ENCODE results near the gene DCANP1. TPM values are rescaled to one million over a fixed set of nuclear protein-coding genes. Genes with fewer than 3 reads are reported as not detected.

Gene DCANP1
- total and polyA plus RNA-seq, 10 of the 15 experiments (the other 5 are each of a cell fraction or from before 2014, with no cell fraction given), result 0.01 TPM; not detected in 9

DNA sequence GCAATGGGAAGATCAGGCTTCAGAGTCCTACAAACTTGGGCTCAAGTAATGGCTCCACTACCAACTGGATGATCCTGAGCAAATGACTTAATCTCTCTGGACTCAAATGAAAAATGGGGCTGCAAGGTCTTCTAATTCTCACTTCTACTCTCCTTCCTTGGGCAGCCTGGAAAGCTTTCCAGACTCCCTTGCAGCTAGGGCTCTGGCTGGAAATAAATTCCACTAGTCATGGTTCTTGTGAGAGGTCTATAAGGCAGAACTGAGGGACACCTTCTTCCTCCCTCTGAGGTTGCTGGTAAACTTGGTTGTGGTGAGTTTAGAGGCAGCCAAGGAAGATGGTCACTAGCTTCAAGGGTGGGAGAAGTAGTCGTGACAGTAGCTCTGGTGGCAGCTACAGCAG, 18.6 kb downstream of the DCANP1 start:
- no peak for FAIRE-seq
- ChIA-PET SMC1A (ENCODE audit: uncharacterized antibody, unreplicated experiment) (no interaction called here), POLR2A (no interaction called here), RAD21 (ENCODE audit: unreplicated experiment) (no interaction called here), CTCF (interaction anchor here (1.0 to 1.8 kb wide), 2 partner anchors 27 to 29 kb away, joined by 3 to 4 read pairs; no protein-coding TSS in a partner anchor)
- DNase-seq (ENCODE audit: low read depth, low spot score), result no peak
- H4K20me1 ChIP-seq (ENCODE audit: control insufficient read depth, insufficient read depth), result no peaks in the 10 kb centered on the region
- no peak for ATAC-seq
- H3K9ac ChIP-seq (ENCODE audit: control insufficient read depth, insufficient read depth, low read length), result no peak overlapping the region
- in situ Hi-C loops (cut with MboI), result no loop called here
- no peaks in the 10 kb centered on the region for H3K4me1 ChIP-seq (ENCODE audit: control insufficient read depth, insufficient read depth, low read length)
- 21% methylated on average over 1 of the region's 1 CpG for WGBS (ENCODE audit: insufficient coverage, insufficient replicate concordance, low lambda C conversion rate, missing lambda C conversion rate)
- no peaks in the 10 kb centered on the region for H3K79me2 ChIP-seq (ENCODE audit: control insufficient read depth, insufficient read depth, low read length)
- no peaks in the 10 kb centered on the region; a peak in 1 of 4 replicates for H3K27me3 ChIP-seq (replicated peaks in 1 of 2; ENCODE audit: control insufficient read depth in 2 of 2, insufficient read depth in 2 of 2, low read length in 1 of 2)
- H3K4me3 ChIP-seq, result no peak overlapping the region
- H3K36me3 ChIP-seq (ENCODE audit: control insufficient read depth in 2 of 2, insufficient read depth in 2 of 2, low read length in 1 of 2), result no peaks in the 10 kb centered on the region
- no peak overlapping the region for H3K4me2 ChIP-seq (ENCODE audit: control insufficient read depth, insufficient read depth)
- intact Hi-C loops (cut with micrococcal nuclease; ENCODE audit: unreplicated experiment), result no loop called here
- no peak overlapping the region for H3K27ac ChIP-seq (ENCODE audit: control insufficient read depth, insufficient read depth)
- H3K9me3 ChIP-seq (replicated peaks; ENCODE audit: control insufficient read depth, insufficient read depth, low read length), result peaks cover 3% of the 10 kb centered on the region; the same call in 2 of the 3 replicates
- BruUV-seq (replicated peaks), result no TSS peak
- TF ChIP-seq TCF7 (IDR thresholded peaks at IDR 0.05; ENCODE audit: borderline replicate concordance) (no peak), SPI1 (IDR thresholded peaks at IDR 0.05; ENCODE audit: borderline replicate concordance, insufficient read depth, low read depth, low read length) (no peak), HDAC2 (IDR thresholded peaks at IDR 0.05) (no peak), SMAD1 (IDR thresholded peaks at IDR 0.05; ENCODE audit: low read depth, partially characterized antibody) (no peak)
- no peak overlapping the region for H2AFZ ChIP-seq (ENCODE audit: control insufficient read depth, low read depth, low read length)

DNA sequence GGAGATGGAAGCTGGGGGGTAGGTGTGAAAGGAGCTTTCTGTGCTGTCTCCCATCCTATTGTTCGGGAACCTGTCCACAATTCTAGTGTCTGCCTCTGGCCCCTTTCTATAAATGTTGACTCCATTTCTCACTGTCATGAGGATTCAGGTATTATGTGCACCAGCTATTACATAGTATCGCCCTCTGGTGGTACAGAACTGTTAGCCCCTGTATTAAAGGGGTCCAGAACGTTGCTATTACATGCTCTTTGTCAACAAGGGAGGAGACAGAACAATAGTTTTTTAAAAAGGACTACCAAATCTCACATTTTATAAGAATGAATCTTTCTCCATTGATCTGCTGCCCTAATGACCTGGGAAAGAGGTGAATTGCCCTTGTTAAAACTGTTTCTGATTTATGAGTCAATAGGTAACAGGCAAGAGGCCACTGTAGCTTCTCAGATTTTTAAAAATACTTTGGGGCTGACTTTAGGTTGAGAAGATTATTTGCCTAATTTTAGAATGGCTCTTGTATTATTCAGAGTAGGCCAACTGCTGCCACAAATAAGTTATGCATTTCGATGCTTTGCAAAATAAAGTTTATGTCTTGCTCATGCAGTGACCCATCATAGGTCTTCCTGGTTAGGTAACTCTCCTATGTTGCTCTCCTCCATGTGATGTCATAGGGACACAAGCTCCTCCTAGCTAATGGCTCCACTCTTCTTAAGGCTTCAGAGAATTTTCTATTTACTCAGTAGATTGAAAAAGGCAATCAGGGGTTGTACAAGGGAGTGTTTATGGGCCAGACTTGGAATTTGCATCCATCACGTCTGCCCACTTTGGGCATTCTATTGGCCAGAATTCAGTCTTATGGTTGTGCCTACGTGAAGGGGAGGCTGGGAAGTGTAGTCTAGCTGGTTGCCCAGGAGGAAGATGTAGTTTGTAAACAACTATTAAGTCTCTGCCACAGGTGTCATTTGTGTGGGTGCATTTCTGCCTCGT, 20.8 kb downstream of the DCANP1 start:
- FAIRE-seq (peak; percentile 78), ATAC-seq (peak; percentile 98), DNase-seq (ENCODE audit: low read depth, low spot score) (peak; percentile 12)
- intact Hi-C loops (cut with micrococcal nuclease; ENCODE audit: unreplicated experiment) (no loop called here), in situ Hi-C loops (cut with MboI) (no loop called here)
- no TSS peak for BruUV-seq (replicated peaks)
- RAD21 ChIA-PET (ENCODE audit: unreplicated experiment), result interaction anchor here (1.5 kb wide), 1 partner anchor 22 kb away, joined by 6 read pairs; no protein-coding TSS in a partner anchor
- H4K20me1 ChIP-seq (ENCODE audit: control insufficient read depth, insufficient read depth), result no peaks in the 10 kb centered on the region
- CTCF ChIA-PET, result interaction anchor here (0.5 to 2.9 kb wide), 27 partner anchors 10 to 509 kb away, joined by 3 to 19 read pairs (median 5); partner anchors contain the start of gene DCANP1
- no peak overlapping the region for H3K4me3 ChIP-seq
- H3K79me2 ChIP-seq (ENCODE audit: control insufficient read depth, insufficient read depth, low read length), result no peaks in the 10 kb centered on the region
- H3K36me3 ChIP-seq (ENCODE audit: control insufficient read depth in 2 of 2, insufficient read depth in 2 of 2, low read length in 1 of 2), result no peaks in the 10 kb centered on the region
- H3K27me3 ChIP-seq (replicated peaks in 1 of 2; ENCODE audit: control insufficient read depth in 2 of 2, insufficient read depth in 2 of 2, low read length in 1 of 2), result peaks cover 0 to 3% of the 10 kb centered on the region in 2 experiments; a peak in 1 of 4 replicates
- SMC1A ChIA-PET (ENCODE audit: uncharacterized antibody, unreplicated experiment), result interaction anchor here (0.9 to 3.0 kb wide), 8 partner anchors 13 to 143 kb away, joined by 3 to 14 read pairs (median 4); partner anchors contain the start of gene MACROH2A1
- peak overlapping the region; percentile 34; the same call in 1 of the 2 replicates for H2AFZ ChIP-seq (ENCODE audit: control insufficient read depth, low read depth, low read length)
- H3K4me1 ChIP-seq (ENCODE audit: control insufficient read depth, insufficient read depth, low read length), result no peaks in the 10 kb centered on the region
- 15% methylated on average over 7 of the region's 7 CpGs for WGBS (ENCODE audit: insufficient coverage, insufficient replicate concordance, low lambda C conversion rate, missing lambda C conversion rate)
- peaks cover 3% of the 10 kb centered on the region; the same call in 2 of the 3 replicates for H3K9me3 ChIP-seq (replicated peaks; ENCODE audit: control insufficient read depth, insufficient read depth, low read length)
- no peak overlapping the region for H3K27ac ChIP-seq (ENCODE audit: control insufficient read depth, insufficient read depth)
- no peak overlapping the region for H3K4me2 ChIP-seq (ENCODE audit: control insufficient read depth, insufficient read depth)
- no peak overlapping the region for H3K9ac ChIP-seq (ENCODE audit: control insufficient read depth, insufficient read depth, low read length)
- POLR2A ChIA-PET, result no interaction called here
- peak; percentile 75 for TF ChIP-seq RAD21 (IDR thresholded peaks at IDR 0.05; ENCODE audit: insufficient read depth, low read depth, low read length)
- TF ChIP-seq, protein P1, sequence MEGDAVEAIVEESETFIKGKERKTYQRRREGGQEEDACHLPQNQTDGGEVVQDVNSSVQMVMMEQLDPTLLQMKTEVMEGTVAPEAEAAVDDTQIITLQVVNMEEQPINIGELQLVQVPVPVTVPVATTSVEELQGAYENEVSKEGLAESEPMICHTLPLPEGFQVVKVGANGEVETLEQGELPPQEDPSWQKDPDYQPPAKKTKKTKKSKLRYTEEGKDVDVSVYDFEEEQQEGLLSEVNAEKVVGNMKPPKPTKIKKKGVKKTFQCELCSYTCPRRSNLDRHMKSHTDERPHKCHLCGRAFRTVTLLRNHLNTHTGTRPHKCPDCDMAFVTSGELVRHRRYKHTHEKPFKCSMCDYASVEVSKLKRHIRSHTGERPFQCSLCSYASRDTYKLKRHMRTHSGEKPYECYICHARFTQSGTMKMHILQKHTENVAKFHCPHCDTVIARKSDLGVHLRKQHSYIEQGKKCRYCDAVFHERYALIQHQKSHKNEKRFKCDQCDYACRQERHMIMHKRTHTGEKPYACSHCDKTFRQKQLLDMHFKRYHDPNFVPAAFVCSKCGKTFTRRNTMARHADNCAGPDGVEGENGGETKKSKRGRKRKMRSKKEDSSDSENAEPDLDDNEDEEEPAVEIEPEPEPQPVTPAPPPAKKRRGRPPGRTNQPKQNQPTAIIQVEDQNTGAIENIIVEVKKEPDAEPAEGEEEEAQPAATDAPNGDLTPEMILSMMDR (IDR thresholded peaks at IDR 0.05 in 2 of 3, conservative IDR thresholded peaks at IDR 0.05 in 1 of 3; ENCODE audit: control insufficient read depth in 2 of 3, extremely low read depth in 1 of 3, insufficient read depth in 1 of 3, low read depth in 3 of 3, low read length in 3 of 3), result peak; percentile 70 to 77 (median 71)
- TF ChIP-seq, protein P2, sequence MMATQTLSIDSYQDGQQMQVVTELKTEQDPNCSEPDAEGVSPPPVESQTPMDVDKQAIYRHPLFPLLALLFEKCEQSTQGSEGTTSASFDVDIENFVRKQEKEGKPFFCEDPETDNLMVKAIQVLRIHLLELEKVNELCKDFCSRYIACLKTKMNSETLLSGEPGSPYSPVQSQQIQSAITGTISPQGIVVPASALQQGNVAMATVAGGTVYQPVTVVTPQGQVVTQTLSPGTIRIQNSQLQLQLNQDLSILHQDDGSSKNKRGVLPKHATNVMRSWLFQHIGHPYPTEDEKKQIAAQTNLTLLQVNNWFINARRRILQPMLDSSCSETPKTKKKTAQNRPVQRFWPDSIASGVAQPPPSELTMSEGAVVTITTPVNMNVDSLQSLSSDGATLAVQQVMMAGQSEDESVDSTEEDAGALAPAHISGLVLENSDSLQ (IDR thresholded peaks at IDR 0.05), result 0 out of 2 replicates have a peak, but pooled peaks have one; percentile 21

Measured in GM12878 (cell line).